GM19324 (cell line): Measurements from ENCODE around the gene TFAP2A.

ENCODE experiments used
- ATAC-seq: cut with Tn5 transposase; IDR thresholded peaks from one replicate; pipeline ENCODE4 v1.9.1; 2021; ENCODE audit warnings: mild to moderate bottlenecking, moderate library complexity; ENCODE audit not compliant: unreplicated experiment, low FRiP score

Gene TFAP2A

DNA sequence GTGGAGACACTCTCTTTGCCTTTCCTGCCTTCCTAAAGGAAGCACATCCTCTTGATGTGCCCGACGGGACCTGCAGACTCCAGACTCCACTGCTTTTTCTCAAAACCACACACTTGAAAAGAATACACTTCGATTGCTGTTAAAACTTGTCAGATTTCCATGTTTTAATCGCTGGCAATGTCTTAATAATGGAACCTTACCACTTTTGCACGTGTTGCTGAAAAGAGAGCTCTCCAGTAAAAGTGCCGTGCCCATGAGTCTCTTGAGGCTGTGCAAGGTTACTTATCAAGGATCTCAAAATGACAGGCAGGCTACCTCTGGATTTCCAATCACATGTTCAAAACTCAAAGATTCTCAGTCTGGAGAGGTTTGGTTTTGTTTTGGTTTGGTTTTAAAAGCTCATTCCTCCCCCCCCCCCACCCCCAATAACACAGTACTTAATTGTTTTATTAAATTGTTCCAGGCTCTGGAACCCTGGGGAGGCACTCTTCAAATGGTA is 12.0 kb upstream of the TFAP2A start:
- ATAC-seq, result no peak

DNA sequence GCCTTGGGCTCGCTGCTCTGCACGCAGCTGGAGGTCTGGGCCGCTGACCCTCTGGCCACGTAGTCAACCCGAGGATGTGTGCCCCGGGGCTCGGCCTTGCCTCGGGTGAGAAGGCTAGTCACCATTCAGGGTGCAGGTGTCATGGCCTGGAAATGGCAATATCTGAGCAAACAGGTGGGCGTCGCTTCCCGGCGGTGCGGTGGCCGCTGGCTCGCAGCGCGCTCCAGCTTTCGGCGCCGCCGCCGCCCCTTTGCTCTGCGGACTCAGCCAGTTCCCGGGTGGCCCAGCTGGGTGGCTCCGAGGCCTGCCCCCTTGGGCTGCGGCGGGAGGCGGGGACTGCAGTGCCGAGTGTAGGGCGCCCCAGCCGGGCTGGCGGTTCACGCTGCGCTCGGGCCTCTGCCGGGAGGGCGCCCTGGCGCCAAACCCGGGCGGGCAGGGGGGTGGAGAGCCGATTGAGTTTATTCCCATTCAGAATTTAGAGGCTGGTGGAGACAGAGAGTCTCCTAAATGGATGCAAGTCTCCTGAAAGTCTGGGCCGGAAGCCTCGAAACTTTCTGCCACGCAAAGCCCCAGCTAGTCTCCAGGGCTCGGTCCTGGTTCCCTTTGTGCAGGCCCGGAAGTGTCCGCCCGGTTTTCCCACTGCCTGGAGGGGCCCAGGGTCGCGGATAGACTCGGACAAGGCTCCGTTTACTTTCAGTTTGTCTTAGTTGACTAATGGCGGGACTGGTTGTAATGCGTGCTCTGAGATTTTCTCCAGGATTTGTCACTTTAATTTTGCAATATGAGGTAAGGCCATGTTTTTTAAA is 11.3 kb upstream of the TFAP2A start:
- ATAC-seq, result peak; percentile 65

- no peak for ATAC-seq
Observed at GRCh38 chr6:10425176-10425974, 10.5 kb upstream of the TFAP2A start.

GRCh38 chr6:10424040-10424439 is 9.2 kb upstream of the TFAP2A start:
- no peak for ATAC-seq

DNA sequence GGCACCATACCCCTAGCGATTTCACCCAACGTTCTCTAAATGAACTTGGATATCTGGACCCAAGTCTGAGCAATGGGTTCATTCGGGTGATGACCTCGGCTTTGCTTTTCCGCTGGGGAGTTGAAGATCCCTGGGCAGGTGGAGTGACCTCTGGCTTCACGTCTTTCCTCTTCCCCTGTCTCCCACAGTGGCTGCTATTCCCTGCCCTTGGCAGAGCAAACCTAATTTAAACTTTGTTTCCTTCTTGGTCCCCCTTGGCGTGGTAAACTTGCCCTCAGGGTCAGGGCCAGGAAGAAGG is 7.8 kb upstream of the TFAP2A start:
- no peak for ATAC-seq

- ATAC-seq, result no peak
Observed at GRCh38 chr6:10421921-10422736, 7.3 kb upstream of the TFAP2A start.

DNA sequence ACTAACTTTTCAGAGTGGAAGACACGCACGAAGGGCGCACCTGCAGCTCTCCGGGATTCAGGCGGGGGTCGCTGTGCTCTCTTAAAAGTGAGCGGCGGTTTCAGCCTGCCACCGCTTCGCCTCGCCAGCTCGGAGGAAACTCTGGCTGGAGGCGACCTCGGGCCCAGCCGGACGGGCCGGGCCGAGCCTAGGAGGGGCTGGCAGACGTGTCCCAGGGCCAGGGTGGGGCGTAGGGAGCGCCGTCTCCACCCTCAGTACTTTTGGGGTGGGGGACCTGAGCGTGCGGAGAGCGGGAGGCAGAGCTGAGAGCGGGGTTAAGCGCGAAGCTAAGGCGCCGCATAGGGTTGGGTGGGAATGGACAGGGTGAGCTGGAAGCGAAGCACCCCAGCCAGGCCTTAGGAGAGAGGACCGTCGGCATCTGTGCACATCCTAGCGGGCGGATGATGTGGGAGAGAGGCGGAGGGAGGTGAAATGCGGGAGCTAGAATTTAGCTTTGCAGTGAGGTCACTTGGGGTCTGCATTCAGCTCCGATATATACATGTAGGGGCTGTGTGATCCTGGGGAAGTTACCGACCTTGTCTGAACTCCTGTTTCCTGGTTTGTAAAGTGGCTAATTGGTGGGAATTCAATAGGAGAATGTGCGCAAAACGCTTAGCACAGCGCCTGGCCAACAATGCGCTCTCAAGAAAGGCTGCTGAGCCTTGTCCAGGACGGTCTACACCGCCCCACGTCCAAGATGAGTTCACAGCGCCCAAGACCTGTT is 6.5 kb upstream of the TFAP2A start:
- no peak for ATAC-seq

GRCh38 chr6:10420546-10421157 is 5.8 kb upstream of the TFAP2A start:
- no peak for ATAC-seq

GRCh38 chr6:10419749-10420545 is 5.1 kb upstream of the TFAP2A start:
- no peak for ATAC-seq

DNA sequence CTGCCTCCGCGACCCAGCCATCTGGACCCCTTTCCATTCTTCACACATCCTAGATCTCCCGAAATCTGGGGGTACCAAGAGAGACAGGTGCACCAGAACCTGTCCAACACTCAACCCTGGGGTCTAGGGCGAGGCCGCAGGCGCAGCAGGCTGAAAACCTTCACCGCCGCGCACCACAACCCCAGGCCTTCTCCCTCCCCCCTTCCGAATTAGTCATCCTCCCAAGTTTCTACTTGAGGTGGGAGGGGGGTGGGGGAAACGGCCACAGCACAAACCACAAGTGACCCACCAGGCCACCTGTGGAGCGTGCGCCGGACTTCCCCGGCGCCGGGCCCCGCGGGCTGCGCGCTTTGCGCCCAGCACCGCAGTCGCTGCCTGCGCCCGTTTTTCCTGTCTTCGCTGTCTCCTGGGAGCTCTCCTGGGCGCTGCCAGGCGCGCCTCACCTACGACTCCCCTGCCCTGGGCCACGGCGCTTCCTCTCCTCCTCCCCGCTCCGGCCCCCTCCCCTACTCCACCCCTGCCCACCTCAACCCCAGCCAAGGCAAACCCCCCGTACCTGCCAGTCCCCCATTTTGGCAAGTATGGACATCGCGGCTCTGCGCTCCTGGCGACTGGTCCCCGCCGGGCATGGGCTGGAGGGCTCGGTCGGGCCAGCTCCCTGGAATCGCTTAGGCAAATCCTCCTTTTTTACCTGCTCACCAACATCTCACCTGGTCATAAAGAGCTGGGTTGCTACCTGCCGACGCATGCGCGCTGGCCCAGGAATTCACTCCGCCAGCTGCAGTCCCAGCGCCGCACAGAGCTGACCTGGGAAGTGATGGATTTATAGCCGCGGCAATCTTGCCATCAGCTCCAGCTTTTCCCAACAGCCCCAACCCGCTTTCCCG is 4.2 kb upstream of the TFAP2A start:
- no peak for ATAC-seq

DNA sequence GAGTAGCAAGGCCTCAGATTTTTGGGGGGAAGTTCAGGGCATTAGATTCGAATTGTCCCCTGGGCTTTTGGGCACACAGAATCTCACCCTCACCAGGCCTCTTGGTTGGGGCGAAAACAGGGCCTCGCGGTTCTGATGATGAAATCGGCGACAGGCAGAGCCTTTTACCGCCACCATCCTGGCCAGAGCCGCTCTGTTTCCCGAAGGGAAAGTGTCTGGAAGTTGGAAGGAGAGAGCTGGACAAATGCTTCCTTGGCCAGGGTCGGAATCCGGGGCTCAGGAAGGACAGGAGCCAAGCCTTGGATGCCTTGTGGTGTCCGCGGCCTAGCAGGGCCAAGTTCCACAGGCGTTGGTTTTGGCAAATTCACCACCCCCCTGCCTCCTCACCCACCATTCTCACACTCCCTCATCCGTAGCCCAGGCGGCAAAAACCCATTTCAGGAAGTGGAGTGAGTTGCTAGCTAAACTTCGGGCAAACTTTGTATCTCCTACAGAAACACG is 3.5 kb upstream of the TFAP2A start:
- ATAC-seq, result no peak

- no peak for ATAC-seq
Observed at GRCh38 chr6:10417681-10418104, 2.8 kb upstream of the TFAP2A start.

DNA sequence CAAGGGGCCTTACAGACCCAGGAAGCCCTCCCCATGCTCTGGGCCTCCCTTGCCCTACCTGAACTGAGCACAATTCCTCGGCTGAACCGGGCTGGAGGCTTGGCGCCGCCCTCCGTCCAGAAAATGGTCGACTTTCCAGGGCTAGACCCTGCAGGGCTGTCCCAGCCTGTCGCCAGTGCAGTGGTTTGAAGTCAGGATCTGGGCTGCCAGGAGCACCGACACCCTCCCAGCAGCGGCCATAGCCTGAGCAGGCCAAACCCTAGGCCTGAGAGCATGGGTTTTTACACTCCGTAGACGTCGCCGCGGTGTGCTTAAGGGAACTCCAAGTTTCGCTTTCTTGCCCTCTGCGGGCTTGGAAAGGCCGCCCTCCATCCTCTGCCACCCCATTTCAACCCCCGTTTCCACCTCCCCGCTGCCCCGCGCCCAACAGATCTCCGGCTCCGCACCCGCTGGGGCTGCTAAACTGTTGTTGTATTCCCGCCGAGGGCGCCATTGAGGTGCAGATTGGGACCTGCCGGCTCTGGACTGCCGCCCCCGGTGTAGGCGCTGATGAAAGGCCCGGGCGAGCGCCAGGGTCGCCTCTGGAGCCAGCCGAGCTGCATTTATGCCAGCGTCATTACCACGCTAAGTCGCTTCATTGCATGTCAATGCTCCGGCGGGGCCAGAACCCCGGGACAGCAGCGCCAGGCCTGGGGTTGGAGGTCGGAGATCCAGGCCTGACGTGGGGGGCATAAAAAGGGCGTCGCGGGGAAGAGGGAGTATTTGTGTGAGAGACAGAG is 2.2 kb upstream of the TFAP2A start:
- no peak for ATAC-seq

DNA sequence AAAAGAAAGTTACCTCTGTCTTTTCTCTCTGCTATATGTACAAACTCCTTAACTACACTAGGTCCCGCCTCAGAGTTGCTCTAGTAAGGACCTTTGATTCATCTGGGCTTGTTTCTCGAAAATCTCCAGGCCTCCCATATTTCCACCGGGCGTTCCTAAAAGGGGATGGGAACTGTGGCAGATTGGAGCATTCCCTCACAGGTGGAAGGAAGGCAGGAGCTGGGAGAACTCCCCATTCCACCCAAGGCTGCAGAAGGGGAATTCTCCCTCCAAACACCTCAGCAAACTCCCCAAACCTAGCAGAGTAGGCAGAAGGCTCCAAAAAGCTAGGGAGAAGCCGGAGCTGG is 1.6 kb upstream of the TFAP2A start:
- ATAC-seq, result no peak

GRCh38 chr6:10415617-10416480 is 975 bp upstream of the TFAP2A start:
- no peak for ATAC-seq
